Stimulated activated CD4-positive, alpha-beta T cell treated with anti-CD3 and anti-CD28 coated beads, Interleukin-15, amount 100 ng/mL, for 24 hours (primary cell): ENCODE data around the gene SRGAP2.
"Not testable (repeated sequence)": the region's sequence is repeated elsewhere in the genome, so short reads cannot be mapped to it uniquely, and the experiment has no call there.

Experiments used
- DNase-seq: peaks from one replicate; pipeline ENCODE4 v3.0.0-alpha.2; 2020

The SRGAP2 gene

DNA sequence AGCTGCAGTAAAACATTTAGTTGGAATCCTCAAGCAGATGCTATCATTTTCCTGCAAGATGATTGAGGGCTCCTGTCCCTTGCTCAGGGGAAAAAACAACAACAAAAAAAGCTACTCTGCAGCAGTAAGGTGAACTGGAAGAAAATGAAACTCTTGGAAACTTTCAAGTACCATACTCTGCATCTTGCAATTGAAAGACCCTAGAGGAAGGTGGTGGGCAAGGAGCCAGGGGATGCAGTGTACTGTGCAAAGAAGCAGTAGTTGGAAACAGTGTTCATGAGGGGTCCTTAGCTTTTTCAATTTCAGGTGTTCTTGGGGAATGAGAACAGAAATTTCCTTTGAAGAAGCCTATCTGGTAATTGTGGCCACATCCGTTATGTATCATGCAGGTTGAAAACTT, 7.5 kb downstream of the SRGAP2 start:
- DNase-seq = not testable (repeated sequence)

- not testable (repeated sequence) for DNase-seq
Measured at GRCh38 chr1:206215600-206216392, 12.5 kb downstream of the SRGAP2 start.

DNA sequence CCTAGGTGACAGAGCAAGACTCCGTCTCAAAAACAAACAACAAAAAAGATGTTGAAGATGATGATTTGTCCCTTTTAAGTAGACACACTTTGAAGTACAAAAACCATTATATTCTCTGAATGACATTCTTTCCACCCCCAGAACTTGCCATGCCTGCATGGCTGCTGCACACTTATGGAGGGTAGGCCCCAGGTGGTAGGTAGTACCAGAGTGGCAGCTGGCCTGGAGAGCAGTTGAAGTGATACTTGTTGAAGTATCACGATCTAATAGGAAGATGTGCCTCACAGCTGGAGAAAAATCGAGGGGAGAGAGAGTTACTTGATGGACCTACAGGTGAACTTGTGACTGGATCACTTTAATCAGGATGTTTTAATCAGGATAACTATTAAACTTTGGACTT, 14.9 kb downstream of the SRGAP2 start:
- DNase-seq = not testable (repeated sequence)

GRCh38 chr1:206218765-206219164, 15.4 kb downstream of the SRGAP2 start:
- not testable (repeated sequence) for DNase-seq

- not testable (repeated sequence) for DNase-seq
Measured at GRCh38 chr1:206219514-206220331, 16.4 kb downstream of the SRGAP2 start.

GRCh38 chr1:206220332-206221000, 17.1 kb downstream of the SRGAP2 start:
- DNase-seq = not testable (repeated sequence)

DNA sequence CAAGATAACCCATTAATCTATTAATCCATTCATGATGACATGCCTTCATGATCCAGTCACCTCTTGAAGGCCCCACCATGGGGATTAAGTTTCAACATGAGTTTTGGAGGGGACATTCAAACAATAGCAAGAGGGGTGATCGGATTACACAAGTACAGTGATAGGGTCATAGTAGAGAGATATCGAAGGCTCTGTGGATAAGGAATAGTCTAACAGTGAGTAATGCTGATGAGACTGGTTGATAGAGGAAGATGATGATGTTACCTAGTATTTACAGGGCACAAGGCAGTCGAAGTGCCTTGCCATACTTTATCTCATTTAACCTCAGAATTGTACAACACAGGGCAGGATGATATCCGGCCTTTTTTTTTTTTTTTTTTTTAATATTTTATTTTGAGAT, 18.2 kb downstream of the SRGAP2 start:
- not testable (repeated sequence) for DNase-seq

- not testable (repeated sequence) for DNase-seq
Measured at GRCh38 chr1:206224190-206224776, 20.9 kb downstream of the SRGAP2 start.

- DNase-seq = not testable (repeated sequence)
Measured at GRCh38 chr1:206225386-206225785, 22.0 kb downstream of the SRGAP2 start.

GRCh38 chr1:206226886-206227285, 23.5 kb downstream of the SRGAP2 start:
- not testable (repeated sequence) for DNase-seq

DNA sequence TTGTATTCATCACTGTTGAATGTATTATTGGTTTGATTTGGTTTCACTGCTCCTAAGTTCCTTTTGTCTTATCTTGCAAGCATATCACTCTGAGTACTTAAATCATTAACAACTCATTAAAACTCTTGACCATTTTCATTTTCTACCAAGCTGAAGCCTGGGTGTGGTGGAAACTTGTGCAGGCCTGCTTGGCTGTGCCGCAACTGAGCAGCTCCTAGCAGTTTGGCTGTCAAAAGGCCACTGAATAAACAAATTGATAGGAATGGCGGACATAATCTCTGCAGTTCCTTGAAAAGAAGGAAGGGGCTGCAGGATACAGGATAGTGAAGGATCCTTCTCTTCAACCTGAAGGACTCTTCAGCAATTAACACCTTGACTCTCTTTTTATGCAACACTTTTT, 25.9 kb downstream of the SRGAP2 start:
- DNase-seq = not testable (repeated sequence)

- DNase-seq = not testable (repeated sequence)
Measured at GRCh38 chr1:206231989-206232388, 28.6 kb downstream of the SRGAP2 start.

DNA sequence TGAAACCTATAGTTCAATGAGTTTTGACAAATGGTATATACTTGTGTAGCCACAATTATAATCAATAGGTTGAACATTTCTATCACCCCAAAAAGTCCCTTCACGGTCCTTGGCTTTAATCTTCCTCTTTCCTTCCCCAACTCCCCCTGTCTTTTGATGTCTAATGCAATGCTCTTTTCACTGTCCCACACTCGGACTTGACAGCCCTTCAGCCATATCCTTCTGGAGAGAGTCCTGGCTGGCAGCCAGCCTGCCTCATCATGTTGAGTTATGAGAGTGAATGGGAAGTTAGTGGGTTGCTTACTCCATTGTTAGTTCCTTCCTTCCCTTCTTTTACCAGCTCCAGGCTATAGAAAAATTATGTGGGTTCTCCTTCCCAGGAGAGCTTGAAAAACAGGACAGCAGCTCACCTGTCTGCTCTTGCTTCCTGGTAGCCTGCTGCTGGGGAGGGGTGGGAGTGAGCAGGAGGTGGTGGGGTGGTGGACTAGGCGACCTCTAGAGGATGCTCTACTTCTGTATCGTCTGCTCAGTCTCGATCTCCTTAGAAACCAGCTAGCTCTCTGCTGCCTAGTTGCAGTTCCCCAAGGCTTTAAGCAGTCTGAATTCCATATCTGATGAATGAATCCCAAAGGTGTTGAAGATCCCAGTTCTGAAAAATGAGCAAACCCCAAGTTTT, 29.8 kb downstream of the SRGAP2 start:
- DNase-seq = not testable (repeated sequence)

GRCh38 chr1:206234189-206234916, 31.0 kb downstream of the SRGAP2 start:
- DNase-seq = not testable (repeated sequence)

DNA sequence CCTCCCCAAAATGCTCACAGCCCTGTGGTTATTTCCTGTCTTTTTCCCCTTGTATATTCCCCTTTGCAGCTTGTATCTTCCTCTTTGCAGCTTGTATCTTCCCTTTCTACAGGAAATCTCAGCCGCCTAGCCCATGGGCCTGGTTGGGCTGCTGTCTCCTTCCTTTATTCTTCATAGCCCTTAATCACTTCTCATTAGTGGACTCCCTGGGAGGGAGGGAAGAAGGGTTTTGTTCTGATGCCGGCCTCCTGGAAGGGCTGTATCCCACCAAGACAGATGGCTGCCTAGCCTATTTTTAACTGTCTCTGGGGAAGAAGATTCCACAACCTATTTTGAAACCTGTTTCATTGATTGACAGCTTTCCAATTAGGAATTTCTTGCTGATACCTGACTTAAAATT, 31.8 kb downstream of the SRGAP2 start:
- DNase-seq = not testable (repeated sequence)

- DNase-seq = not testable (repeated sequence)
Measured at GRCh38 chr1:206240288-206240687, 36.9 kb downstream of the SRGAP2 start.

GRCh38 chr1:206243335-206243734, 40.0 kb downstream of the SRGAP2 start:
- DNase-seq = not testable (repeated sequence)

GRCh38 chr1:206245479-206245878, 42.1 kb downstream of the SRGAP2 start:
- DNase-seq = not testable (repeated sequence)

DNA sequence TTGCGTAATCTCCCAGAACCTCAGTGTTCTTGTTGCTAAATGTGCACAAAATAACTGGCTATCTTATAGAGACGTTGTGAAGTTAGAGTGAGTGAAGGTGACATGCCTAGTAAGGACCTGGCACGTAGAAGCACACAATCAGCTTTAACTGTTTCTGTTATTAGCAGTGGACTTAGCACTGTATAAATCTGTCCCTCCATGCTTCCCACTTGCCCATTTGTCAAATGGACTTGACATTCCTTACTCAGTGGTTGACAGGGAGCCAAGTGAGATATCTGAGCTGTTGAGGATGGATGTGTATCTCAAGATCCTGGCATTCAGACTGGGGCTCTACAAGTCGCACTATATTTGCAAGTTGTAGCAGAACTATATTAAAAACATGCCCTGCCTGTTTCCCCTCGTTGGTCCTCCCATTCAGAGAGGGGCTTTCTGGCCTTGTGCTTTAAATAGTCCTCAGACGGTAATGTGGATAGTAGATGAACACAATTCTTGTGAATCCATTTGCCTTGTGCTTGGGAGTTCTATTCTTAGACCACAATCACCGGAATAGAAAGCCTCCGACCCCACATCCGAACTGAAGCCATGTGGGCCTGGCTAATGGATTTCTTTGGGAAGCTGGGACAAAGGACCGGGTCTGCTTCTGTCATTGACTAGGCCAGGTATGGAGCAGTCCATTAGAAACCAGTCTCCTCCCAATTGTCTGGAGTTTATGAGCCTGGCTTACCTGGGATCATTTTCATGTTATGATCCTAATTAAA, 43.0 kb downstream of the SRGAP2 start:
- not testable (repeated sequence) for DNase-seq

GRCh38 chr1:206250953-206251681, 47.8 kb downstream of the SRGAP2 start:
- DNase-seq = not testable (repeated sequence)
